GM04504 (cell line): Measurements from ENCODE around the gene CYGB.
"Not testable (repeated sequence)": the region's sequence is repeated elsewhere in the genome, so short reads cannot be mapped to it uniquely, and the experiment has no call there.

Experiments used
- DNase-seq: peaks from one replicate; pipeline ENCODE4 v3.0.0-alpha.2; 2012; ENCODE audit warnings: low read depth

CYGB gene

GRCh38 chr17:76538281-76538931, 897 bp upstream of the CYGB start:
- no peak for DNase-seq

DNA sequence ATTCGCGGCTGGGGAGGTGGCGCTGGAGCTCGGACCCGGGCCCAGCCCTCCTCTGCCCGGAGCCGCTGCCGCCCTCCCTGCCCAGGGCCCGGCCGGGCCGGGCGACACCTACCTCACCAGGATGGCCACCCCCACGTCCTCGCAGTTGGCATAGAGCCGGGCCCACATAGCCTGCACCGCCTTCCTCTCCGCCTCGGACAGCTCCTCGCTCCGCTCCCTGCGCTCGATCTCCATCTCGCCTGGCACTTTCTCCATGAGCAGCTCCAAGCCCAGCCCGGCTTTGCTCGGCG, 276 bp downstream of the CYGB start:
- no peak for DNase-seq

DNA sequence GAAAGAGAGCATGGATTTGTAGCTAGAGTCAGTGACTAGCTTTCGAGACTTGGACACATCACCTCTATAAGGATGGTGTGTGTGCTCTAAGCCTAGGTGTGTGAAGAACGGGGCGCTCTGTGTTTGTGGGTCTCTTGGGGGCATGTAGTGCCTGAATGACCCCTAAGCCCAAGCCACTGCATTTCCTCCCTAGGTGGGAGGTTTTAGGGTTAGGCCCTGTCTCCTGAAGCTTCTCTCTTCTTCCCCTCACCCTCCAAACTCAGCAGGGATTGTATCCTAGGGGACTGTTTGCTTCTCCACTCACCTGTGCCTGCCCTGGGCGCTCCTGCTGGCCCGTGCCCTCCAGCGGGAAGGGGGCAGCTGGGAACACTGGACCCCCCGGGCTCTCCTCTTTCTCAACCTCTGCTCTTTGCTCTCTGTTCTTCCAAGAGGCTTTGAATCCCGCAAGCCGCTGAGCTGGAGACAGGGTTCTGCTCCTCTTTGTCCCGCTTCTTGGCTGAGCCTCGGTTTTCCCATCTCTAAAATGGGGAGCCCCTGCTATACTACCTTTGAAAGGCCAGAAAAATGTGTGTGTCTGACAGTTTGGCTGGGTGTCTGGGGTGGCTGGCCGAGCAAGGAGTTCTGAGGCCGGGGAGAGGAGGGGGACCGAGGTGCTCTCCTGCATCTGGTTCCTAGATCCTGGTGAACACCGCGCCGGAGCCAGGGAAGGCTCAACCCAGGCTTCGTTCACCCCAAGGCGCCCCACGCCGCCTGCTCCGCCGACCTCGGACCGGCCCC, 810 bp downstream of the CYGB start:
- DNase-seq: no peak

DNA sequence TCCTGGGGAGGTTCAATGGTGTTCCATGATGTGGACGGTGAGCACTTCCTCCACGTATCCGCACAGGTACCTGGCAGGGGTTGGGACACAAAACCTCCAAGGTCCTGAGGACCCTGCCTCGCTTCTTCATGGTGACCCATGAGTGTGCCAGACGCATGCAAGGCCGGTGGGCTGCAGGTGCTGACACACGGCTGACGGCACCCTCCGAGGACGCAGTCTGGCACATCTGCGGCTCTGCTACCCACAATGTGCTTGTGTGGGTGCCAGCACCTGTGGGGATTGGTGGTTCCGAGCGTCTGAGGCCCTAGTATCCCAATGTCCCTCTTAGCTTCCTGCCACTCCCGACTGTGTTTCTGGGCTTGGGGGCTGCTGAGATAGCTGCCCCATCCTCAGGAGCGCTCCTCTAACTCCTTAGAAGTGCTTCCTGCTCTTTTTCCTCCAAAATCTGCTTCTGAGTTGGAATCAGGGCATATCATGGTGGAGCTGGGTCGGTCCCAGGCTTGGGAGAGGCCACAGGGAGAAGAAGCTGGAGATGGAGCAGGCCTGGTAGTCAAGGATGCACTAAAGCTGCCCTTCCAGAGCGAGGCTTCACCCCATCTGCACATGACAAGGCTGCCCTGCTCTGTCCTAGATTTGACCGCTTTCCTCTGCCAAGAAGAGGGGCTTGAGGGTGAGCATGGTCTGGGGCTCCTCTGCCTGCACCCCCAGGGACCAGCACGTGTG, 1.6 kb downstream of the CYGB start:
- DNase-seq: no peak

GRCh38 chr17:76534831-76535732, 2.4 kb downstream of the CYGB start:
- no peak for DNase-seq

GRCh38 chr17:76533640-76534359, 3.7 kb downstream of the CYGB start:
- not testable (repeated sequence) for DNase-seq

- DNase-seq: no peak
These were observed 5.3 kb downstream of the CYGB start for GRCh38 chr17:76532072-76532651.

DNA sequence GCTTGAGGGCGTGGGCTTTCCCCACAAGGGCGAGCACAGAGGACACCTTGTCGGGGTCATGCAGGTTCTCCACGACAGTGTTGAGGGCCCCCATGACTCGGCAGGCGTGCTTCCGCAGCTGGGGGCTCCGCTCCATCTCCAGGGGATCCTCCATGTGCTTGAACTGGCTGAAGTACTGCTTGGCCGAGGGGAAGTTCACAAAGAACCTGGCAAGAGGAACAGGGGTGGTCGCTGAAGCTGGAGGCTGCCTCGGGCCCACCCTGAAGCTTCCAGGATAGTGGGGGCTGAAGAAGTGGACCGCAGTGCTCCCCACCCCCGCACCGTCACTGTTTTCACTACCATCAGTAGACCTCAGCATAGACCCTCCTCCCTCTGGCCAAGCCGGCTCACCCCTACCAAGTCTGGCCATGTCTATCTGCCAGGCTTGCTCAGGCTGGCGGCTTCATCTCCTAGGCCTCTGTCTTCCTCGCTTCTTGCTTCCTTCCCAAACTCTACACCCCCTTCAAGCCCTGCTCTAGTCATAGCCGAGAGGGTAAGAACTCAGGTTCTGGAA, 5.9 kb downstream of the CYGB start:
- DNase-seq: no peak

GRCh38 chr17:76530811-76531485, 6.6 kb downstream of the CYGB start:
- no peak for DNase-seq

GRCh38 chr17:76530095-76530723, 7.3 kb downstream of the CYGB start:
- DNase-seq: no peak

GRCh38 chr17:76529224-76530094, 8.1 kb downstream of the CYGB start:
- DNase-seq: peak; percentile 84

DNA sequence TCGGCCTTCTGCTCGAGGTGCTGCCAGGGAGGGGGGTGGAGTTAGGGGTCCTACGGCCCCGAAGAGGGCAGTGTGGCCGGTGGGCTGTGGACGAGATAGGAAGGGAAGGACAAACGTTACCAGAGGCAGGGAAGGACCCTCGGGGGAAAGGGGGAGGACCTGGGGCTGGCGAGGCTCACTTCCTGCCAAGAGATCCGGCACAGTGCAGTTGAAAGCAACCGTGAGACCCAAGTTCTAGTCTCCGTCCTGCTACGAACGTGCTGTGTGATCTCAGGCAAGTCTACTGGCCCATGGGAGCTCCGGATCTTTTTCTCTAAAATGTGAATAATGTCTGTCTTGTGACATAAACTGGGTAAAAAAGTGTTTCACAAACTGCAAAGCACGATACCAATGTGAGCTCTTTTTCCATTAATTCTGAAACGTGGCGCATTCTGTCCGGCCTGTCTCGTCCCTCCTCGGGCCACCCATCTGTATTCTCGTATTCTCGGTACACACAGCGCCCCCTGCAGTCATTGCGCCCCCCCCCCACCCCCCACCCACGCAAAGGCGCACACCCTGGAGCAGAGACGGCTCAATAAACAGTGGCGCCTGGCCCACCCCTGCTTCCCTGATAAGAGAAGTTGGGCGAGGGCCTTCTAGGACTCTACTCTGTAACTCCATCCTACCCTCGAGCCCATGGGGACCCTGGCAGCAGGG, 8.8 kb downstream of the CYGB start:
- no peak for DNase-seq

DNA sequence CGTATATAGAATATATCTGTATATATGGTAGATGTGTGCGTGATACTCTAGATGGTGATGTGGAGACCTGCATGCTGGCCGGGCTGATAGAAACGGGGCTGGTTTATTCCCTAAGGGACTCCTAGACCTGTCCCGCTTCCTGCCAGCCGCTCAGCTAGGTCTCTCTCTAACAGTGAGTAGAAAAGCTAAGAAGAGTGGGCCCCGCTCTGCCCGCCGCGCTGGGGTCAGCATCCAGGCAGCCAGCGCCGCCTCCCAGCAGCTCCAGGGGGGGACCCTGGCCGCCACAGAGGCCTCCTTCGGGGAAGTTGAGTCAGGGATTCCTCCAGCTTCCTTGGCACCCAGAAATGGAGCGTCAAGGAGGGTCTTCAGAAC, 9.4 kb downstream of the CYGB start:
- no peak for DNase-seq

DNA sequence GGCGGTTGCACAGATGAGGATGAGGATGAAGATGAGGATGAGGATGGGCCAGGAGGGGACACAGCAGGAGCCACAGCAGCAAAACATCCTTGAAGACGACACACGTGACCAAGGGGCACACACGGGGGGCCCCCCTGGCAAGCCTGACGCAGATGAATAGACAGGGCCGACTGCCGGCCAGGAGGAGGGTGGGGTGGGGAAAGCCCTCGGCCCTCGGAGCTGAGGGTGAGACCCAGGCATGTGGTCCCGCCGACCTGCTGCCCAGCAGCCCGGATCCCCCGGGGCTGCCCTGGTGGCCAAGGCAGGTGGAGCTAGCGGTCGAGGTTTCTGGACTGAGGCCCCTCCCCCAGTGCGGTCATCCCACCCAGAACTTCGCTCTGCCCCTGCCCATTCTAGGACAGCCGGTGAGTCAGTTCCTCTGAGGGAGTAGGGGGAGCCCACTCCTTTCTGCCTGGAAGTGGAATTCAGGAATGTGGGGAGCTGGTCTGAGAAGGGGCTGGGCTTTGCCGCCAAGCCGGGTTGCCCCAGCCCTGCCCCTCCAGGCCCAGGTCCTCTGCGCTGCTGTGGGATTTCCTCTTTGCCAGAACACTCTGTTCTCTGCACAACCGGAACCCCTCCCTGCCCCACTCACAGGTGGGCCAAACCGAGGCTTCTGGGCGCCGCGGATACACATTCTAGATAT, 9.9 kb downstream of the CYGB start:
- DNase-seq: no peak

- DNase-seq: not testable (repeated sequence)
These were observed 10.5 kb downstream of the CYGB start for GRCh38 chr17:76527016-76527415.

GRCh38 chr17:76525513-76525833, 12.0 kb downstream of the CYGB start:
- DNase-seq: not testable (repeated sequence)

DNA sequence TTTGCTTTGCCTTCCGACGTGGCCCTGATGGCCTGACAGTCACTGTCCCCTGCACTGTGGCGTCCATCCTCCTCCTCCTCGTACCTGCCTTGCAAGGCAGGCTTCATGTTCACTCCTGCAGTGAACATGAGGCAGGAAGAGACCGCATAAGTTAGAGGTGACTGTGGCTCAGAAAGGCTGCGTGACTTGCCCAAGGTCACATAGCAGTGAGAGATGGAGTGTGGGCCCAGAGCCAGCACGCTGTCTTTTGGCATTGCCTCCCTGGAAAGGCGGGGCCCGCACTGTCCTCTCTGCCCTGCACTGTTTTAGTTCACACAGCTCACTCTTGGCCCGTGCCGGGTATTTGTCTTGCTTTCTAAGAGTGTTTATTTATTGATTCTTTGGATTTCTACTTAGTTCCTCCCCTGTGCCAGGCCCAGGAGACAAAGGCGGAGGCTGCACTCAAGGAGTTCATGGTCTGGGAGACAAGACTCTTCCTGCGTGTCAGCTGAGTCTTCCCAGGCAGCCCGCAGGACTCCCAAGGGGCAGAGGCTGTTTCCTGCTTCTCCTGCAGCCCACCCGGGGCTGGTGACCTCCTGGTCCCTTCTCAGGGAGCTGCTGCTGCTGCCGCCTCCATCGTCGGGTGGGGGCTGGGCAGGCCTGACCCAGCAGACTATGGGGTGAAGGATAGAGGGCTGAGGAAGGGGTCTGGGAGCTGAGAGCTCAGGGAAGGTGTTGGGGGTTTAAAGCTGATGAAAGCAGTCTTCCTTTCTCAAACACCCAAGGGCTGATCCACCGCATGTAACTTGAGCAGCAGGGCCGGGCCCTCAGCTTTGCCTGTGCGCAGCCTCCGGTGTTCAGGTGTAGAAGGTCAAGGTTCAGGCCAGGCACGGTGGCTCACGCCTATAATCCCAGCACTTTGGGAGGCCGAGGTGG, 12.7 kb downstream of the CYGB start:
- no peak for DNase-seq
